CMK (cell line): ENCODE results near the gene ZFYVE21.

Experiments used
- DNase-seq: peaks from one replicate; pipeline ENCODE4 v3.0.0-alpha.2; 2010; ENCODE audit warnings: low read depth

ZFYVE21 gene

DNA sequence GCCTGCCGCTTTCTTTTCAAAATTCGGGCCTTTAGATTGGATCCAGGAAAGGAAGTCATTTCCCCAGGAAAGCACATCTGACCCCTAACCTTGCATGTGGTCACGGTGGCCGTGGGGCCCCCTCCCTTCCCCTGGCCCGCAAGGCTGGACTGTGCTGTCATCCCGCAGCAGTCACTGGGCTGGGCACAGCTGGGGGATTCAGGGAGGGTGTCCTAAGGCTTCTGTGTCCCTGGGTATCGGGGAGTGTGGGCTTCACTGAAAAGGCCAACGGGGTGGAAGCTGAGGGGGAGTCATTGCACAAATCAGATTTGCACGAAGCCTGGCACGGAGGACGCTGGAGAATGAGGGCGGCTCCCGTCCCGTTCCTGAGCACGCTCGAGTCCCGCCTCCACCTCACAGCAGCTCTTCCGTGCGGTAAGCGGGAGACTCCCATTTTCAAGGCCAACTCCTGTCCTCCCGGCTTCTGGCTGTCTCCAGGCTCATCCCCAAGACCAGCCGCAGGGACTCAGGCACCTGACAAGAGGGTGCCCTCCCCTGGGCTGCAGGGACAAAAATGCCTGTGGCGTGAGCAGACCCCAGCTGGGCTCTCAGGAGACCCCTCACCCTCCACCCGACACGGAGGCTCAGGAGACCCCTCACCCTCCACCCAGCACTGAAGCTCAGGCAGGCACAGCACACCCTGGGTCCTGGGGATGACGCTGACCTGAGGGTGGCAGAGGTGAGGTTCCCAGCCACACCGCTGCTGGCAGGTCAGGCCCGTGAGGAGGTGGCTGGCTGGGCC, 9.9 kb upstream of the ZFYVE21 start:
- DNase-seq = no peak

GRCh38 chr14:103706551-103707328, 8.9 kb upstream of the ZFYVE21 start:
- no peak for DNase-seq

- no peak for DNase-seq
Measured at GRCh38 chr14:103707329-103708263, 8.0 kb upstream of the ZFYVE21 start.

- DNase-seq = no peak
Measured at GRCh38 chr14:103708750-103709187, 6.8 kb upstream of the ZFYVE21 start.

DNA sequence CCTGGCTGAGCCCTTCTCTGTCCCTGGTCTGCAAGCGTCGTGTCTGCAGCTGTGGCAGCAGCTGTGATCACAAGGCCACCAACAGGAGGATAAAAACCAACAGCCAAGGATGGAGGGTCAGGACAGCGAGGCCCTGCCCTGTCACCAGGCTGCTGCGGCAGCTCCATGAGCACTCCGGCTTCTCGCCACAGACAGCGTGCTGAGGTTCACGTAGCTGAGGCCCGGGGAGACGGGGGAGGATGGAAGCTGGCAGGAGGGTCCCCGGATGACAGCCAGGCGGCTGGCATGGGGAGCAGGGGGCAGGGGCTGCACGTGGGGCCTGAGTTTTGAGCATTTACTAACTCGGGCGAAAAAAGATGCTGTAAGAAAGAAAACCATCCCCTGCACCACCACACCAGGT, 5.8 kb upstream of the ZFYVE21 start:
- no peak for DNase-seq

DNA sequence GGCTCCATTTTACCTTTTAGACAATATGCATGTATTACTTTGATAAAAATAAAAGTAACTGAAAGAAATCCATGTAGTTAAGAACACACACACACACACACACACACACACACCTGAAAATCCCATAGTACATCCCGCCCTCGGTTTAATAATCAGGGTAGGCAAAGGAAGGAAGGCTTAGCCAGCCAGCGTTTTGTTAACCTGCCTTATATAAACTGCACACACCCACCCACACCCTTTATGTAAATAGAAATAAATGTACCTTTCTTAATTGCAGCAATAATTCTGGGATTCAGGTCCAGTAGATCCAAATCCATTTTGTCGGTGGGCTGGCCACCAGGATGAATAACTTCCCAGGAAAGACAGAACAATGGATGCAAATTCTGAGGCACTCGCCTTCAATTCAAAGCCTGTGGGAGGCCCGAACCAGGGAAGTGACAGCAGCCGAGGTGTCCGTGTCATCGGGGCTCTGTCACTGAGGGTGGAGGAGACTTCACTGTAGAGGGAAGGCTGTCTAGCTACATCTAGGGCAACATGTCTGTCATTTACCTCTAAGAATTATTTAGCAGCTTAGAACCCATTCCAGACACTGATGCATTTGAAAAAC, 4.7 kb upstream of the ZFYVE21 start:
- DNase-seq = no peak

- DNase-seq = no peak
Measured at GRCh38 chr14:103711516-103712431, 3.8 kb upstream of the ZFYVE21 start.

DNA sequence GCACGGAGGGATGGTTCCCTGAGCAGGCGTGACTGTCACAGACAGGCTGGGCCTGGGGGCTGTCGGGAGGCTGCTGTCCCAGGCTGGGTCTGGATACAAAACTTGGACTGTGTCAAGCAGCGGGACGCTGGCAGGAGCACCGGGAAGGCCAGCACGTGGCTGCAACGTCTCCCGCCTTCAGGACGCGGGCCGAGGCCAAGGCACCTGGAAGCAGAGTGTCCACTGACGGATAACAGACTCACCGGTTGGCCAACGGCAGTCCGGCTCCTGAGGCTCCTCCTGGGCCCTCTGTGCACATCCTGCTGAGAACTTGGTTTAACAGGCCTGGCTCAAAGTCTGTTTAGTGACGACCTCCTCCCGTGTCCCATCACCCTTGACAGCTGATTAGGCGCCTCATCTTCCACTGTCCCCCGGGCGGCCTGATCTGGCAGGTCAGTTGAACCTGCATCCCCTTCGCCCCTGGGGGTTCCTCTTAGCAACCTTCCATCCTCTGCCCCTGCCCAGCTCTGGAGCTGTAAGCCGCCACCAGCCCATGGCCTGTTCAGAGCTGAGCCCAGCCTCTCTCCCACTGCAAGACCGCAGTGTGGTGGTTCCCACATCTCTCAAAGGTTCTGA, 2.9 kb upstream of the ZFYVE21 start:
- DNase-seq = no peak

GRCh38 chr14:103713304-103714062, 2.1 kb upstream of the ZFYVE21 start:
- no peak for DNase-seq

DNA sequence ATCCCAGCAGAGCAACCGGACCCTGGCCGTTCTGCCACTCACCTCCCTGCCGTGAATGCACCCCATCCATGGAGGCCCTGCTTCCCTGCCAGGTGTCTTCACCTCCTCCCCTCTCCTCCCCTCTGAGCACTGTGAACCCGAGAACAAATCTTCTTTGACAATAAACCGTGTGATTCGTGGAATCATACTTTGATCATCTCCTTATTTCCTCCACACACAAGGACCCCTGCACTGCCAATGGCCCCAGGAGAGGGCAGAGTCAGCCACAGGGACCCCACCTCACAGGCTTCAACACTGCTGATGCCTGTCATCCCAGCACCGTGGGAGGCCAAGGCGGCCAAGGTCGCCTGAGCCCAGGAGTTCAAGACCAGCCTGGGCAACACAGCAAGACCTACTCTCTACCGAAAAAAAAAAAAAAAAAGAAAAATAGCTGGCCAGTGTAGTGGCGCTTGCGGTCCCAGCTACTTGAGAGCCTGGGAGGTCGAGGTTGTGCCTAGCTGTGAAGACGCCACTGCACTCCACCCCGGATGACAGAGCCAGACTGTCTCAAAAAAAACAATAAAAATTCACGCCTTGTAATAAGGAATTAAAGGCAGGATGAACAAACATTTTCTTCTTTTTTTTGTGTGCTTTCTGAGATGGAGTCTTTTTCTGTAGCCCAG, 1.4 kb upstream of the ZFYVE21 start:
- no peak for DNase-seq

DNA sequence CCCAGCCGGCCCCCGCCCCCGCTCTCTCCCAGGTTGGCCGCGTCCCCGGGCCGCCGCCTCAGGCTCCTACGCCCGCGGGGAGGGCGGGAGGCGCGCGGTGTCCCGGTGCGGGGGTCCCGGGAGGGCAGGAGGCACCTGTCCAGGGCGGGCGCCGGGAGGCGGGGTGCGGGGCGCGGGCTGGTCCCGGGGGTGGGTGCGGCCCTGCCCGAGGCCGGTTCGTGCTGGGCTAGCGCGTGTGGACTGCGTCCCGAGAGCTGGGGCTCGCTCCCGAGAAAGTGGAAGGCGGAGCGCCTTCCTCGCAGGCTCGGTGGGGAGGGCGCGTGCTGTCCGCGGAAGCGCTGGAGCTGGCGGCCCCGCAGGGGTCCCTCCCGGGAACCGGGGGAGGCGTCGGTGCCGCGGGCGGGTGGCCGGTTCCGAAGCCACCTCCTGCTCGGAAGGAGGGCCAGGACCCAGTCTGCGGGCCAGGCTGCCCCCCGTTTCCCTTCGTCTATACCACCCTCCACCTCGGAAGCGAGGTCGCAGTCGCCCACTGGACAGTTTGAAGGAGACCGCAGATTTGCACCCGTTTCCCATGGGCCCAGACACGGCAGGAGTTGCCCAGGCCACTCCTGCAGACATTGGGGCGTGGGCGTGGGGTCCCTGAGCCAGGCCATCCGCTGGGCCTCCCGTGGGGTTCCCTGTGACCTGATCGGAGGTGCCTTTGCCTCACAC, 636 bp downstream of the ZFYVE21 start:
- no peak for DNase-seq

GRCh38 chr14:103716899-103717411, 1.3 kb downstream of the ZFYVE21 start:
- DNase-seq = no peak

- no peak for DNase-seq
Measured at GRCh38 chr14:103718572-103718971, 3.0 kb downstream of the ZFYVE21 start.

DNA sequence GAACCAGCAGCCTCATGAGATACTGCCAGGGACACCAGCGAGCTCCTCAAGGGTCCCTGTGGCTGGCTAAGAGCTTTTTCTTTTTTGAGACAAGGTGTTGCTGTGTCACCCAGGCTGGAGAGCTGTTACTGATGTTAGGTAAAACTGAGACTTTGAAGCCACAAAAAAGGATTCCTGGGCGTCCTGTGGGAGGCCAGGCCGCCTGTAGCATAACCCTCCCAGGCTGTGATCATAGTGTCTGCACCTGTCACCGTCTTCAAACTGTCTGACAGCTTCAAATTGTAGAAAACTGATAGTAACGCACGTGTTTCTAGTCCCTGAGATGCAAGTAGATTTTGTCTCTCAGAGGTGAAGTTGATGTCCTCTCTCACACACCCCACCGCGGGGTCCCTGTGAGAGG, 4.1 kb downstream of the ZFYVE21 start:
- DNase-seq = no peak

- DNase-seq = no peak
Measured at GRCh38 chr14:103721334-103722120, 5.9 kb downstream of the ZFYVE21 start.

- no peak for DNase-seq
Measured at GRCh38 chr14:103723748-103724081, 8.1 kb downstream of the ZFYVE21 start.

DNA sequence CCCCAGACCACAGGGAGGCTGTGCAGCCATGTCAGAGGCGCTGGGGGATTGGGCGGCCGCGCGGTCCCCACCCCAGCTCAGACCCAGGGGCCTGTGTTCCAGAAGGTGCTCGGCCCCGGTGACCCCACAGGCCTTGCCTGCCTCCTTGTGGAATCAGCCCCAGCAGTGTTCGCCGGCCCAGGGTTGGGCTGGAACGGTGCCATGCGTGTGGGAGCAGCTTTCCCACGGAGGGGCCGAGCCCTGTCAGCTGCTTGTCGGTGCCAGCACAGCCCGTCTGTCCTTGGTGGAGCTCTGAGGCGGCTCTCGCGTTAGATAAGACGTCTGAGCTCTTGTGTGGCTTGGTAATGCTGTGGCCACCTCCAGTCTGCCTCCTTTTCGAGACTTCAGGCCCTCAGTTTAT, 8.5 kb downstream of the ZFYVE21 start:
- DNase-seq = no peak
